GM21723 (cell line): Measurements from ENCODE around the gene RBKS.
"Not testable (repeated sequence)": the region's sequence is repeated elsewhere in the genome, so short reads cannot be mapped to it uniquely, and the experiment has no call there.

Experiments used
- ATAC-seq: cut with Tn5 transposase; IDR thresholded peaks from one replicate; pipeline ENCODE4 v1.9.1; 2021; ENCODE audit warnings: mild to moderate bottlenecking, moderate library complexity; ENCODE audit not compliant: unreplicated experiment

The RBKS gene

GRCh38 chr2:27771202-27771547 is 119.0 kb downstream of the RBKS start:
- peak; percentile 27 for ATAC-seq

- ATAC-seq, result no peak
Measured at GRCh38 chr2:27766287-27766661, 123.9 kb downstream of the RBKS start.

GRCh38 chr2:27765621-27766286 is 124.4 kb downstream of the RBKS start:
- ATAC-seq, result no peak

- not testable (repeated sequence) for ATAC-seq
Measured at GRCh38 chr2:27764526-27764925, 125.7 kb downstream of the RBKS start.

DNA sequence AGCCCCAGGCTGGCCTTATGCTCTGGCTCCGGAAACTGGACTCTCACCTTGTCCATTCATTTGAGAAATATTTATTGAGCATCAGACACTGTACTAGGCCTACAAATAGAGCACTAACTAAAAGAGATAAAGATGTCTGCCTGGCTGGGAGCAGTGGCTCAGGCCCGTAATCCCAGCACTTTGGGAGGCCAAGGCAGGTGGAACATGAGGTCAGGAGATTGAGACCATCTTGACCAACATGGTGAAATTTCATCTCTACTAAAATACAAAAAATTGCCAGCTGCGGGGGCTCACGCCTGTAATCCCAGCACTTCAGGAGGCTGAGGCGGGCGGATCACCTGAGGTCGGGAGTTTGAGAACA is 126.3 kb downstream of the RBKS start:
- no peak for ATAC-seq

- no peak for ATAC-seq
Measured at GRCh38 chr2:27762951-27763906, 127.0 kb downstream of the RBKS start.

- no peak for ATAC-seq
Measured at GRCh38 chr2:27756544-27757498, 133.4 kb downstream of the RBKS start.

GRCh38 chr2:27756091-27756490 is 134.1 kb downstream of the RBKS start:
- no peak for ATAC-seq

- no peak for ATAC-seq
Measured at GRCh38 chr2:27754831-27755230, 135.4 kb downstream of the RBKS start.

- peak; percentile 62 for ATAC-seq
Measured at GRCh38 chr2:27754138-27754588, 136.0 kb downstream of the RBKS start.

- ATAC-seq, result no peak
Measured at GRCh38 chr2:27752551-27753237, 137.5 kb downstream of the RBKS start.

- ATAC-seq, result no peak
Measured at GRCh38 chr2:27751377-27751776, 138.8 kb downstream of the RBKS start.

DNA sequence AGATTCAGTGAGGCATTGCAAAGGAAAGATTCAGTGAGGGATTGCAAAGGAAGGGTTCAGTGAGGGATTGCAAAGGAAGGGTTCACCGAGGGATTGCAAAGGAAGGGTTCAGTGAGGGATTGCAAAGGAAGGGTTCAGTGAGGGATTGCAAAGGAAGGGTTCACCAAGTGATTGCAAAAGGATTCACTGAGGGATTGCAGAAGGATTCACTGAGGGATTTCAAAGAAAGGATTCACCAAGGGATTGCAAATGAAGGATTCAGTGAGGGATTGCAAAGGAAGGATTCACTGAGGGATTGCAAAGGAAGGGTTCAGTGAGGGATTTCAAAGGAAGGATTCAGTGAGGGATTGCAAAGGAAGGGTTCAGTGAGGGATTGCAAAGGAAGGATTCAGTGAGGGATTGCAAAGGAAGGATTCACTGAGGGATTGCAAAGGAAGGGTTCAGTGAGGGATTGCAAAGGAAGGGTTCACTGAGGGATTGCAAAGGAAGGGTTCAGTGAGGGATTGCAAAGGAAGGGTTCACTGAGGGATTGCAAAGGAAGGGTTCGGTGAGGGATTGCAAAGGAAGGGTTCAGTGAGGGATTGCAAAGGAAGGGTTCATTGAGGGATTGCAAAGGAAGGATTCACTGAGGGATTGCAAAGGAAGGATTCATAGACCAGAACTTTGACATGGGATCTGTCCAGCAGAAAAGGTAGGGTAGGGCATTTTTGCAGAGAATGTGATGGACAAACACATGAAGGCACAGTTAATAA is 141.2 kb downstream of the RBKS start:
- ATAC-seq, result not testable (repeated sequence)

DNA sequence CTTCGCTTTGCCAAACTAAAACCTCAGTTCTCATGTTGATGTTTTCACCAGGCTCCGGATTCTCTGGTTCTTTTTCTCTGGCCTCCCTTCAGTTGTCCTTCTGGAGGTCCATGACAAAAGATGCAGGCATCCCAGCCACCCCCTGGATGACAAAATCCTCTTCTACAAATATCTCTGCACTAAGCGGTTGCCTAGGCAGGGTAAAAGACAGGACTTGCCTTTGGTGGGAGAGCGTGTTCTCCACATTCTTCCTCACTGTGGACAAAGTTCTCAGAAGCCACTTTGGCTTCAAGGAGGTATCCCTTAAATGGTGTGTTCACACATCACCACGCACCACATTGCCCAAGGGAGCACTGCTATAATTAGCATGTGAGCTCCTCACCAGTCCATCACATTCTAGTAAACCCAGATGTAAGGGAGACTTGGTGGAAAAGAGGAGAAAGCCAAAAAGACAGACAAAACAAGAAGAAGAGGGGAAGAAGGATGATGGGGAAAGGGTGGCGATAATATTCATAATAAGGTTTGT is 142.3 kb downstream of the RBKS start:
- ATAC-seq, result no peak

GRCh38 chr2:27746325-27746724 is 143.9 kb downstream of the RBKS start:
- ATAC-seq, result no peak

DNA sequence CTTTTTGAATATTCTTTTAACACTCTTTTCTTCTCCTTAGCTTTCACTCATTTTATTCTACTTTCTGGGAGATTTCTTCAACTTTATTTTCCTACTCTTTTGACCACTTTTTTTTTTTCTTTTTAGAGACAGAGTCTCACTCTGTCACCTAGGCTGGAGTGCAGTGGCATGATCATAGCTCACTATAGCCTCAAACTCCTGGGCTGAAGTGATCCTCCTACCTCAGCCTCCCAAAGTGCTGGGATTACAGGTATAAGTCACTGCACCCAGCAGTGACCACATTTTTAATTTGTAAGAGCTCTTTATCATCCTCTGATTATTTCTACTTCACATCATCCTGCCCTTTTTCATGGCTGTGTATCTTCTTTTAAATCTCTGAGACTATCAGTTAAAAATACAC is 144.7 kb downstream of the RBKS start:
- ATAC-seq, result not testable (repeated sequence)

DNA sequence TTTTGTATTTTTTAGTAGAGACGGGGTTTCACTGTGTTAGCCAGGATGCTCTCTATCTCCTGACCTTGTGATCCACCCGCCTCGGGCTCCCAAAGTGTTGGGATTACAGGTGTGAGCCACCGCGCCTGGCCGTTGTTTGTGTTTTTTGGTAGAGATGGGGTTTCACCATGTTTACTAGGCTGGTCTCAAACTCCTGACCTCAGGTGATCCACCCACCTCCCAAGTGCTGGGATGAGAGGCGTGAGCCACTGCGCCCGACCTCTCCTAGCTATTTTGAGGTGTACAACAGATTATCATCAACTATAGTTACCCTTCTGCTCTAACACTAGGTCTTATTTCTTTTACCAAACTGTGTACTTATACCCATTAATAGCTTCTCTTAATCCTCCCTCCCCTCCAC is 147.6 kb downstream of the RBKS start:
- ATAC-seq, result no peak

GRCh38 chr2:27741673-27742072 is 148.5 kb downstream of the RBKS start:
- ATAC-seq, result no peak

DNA sequence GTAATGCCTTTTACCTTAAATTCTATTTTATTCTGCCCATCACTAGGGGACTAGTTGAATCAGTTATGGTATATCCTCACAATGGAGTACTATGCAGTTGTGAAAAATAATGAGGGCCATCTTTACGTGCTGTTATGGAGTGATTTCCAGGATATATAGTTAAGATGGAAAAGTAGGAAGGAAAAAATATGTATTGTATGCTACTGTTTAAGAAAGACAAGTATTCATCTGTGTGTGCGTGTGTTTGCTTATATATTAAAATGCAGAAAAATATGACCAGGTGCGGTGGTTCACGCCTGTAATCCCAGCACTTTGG is 151.2 kb downstream of the RBKS start:
- ATAC-seq, result no peak
